ENCODE results near the gene CDCA5. TPM values are rescaled to one million over a fixed set of nuclear protein-coding genes. Genes with fewer than 3 reads are reported as not detected.

The CDCA5 gene
- total RNA-seq, 3 donors from 2014 or later (not counting 1 experiment from before 2014, with no cell fraction given): 3.3 to 6.8 (median 3.8) TPM

GRCh38 chr11:65060913-65061408 lies 22.9 kb downstream of the CDCA5 start:
- WGBS (ENCODE audit: insufficient coverage): 87% methylated on average over 9 of the region's 9 CpGs
- Histone ChIP-seq H3K36me3 (ENCODE audit: control insufficient read depth, insufficient read depth, low read length) (no peaks in the 10 kb centered on the region), H3K27ac (ENCODE audit: low read length) (no peak overlapping the region), H3K9me3 (ENCODE audit: control insufficient read depth, insufficient read depth, low read length) (no peaks in the 10 kb centered on the region), H3K4me3 (ENCODE audit: low read length) (no peak overlapping the region), H3K4me1 (ENCODE audit: control insufficient read depth, insufficient read depth, low read length) (no peaks in the 10 kb centered on the region), H3K27me3 (ENCODE audit: control insufficient read depth, insufficient read depth, low read length) (no peaks in the 10 kb centered on the region)
- TF ChIP-seq CTCF (IDR thresholded peaks at IDR 0.05): no peak
- no peaks in the 10 kb centered on the region for H3K9me3 Mint-ChIP-seq
- H3K36me3 Mint-ChIP-seq: no peaks in the 10 kb centered on the region
- H3K27ac Mint-ChIP-seq: no peak overlapping the region
- DNase-seq (peak in 1 of 2 donors; percentile 26), ATAC-seq (no peak)
- H3K27me3 Mint-ChIP-seq (ENCODE audit: low read depth in 2 of 2): peaks cover 3 to 7% of the 10 kb centered on the region in 2 donors
- no peak overlapping the region for H3K4me3 Mint-ChIP-seq
- H3K4me1 Mint-ChIP-seq: no peaks in the 10 kb centered on the region
- intact Hi-C loops (cut with micrococcal nuclease): no loop called here

GRCh38 chr11:65059959-65060824 lies 23.6 kb downstream of the CDCA5 start:
- intact Hi-C loops (cut with micrococcal nuclease): no loop called here
- no peaks in the 10 kb centered on the region for H3K4me1 Mint-ChIP-seq
- H3K27ac Mint-ChIP-seq: no peak overlapping the region
- Histone ChIP-seq H3K4me3 (ENCODE audit: low read length) (no peak overlapping the region), H3K9me3 (ENCODE audit: control insufficient read depth, insufficient read depth, low read length) (no peaks in the 10 kb centered on the region), H3K4me1 (ENCODE audit: control insufficient read depth, insufficient read depth, low read length) (no peaks in the 10 kb centered on the region), H3K27ac (ENCODE audit: low read length) (no peak overlapping the region), H3K27me3 (ENCODE audit: control insufficient read depth, insufficient read depth, low read length) (no peaks in the 10 kb centered on the region), H3K36me3 (ENCODE audit: control insufficient read depth, insufficient read depth, low read length) (no peaks in the 10 kb centered on the region)
- WGBS (ENCODE audit: insufficient coverage): 55% methylated on average over 9 of the region's 10 CpGs
- H3K4me3 Mint-ChIP-seq: no peak overlapping the region
- TF ChIP-seq CTCF (IDR thresholded peaks at IDR 0.05): no peak
- H3K36me3 Mint-ChIP-seq: no peaks in the 10 kb centered on the region
- H3K9me3 Mint-ChIP-seq: no peaks in the 10 kb centered on the region
- peaks cover 3 to 7% of the 10 kb centered on the region in 2 donors for H3K27me3 Mint-ChIP-seq (ENCODE audit: low read depth in 2 of 2)
- no peak for DNase-seq
- ATAC-seq: no peak

- ATAC-seq (no peak), DNase-seq (no peak)
- Histone ChIP-seq H3K36me3 (ENCODE audit: control insufficient read depth, insufficient read depth, low read length) (no peaks in the 10 kb centered on the region), H3K27me3 (ENCODE audit: control insufficient read depth, insufficient read depth, low read length) (no peaks in the 10 kb centered on the region), H3K9me3 (ENCODE audit: control insufficient read depth, insufficient read depth, low read length) (no peaks in the 10 kb centered on the region), H3K27ac (ENCODE audit: low read length) (no peak overlapping the region), H3K4me3 (ENCODE audit: low read length) (no peak overlapping the region), H3K4me1 (ENCODE audit: control insufficient read depth, insufficient read depth, low read length) (no peaks in the 10 kb centered on the region)
- Mint-ChIP-seq H3K36me3 (no peaks in the 10 kb centered on the region), H3K27ac (no peak overlapping the region), H3K9me3 (no peaks in the 10 kb centered on the region), H3K4me3 (no peak overlapping the region), H3K27me3 (ENCODE audit: low read depth in 2 of 2) (peaks cover 3 to 7% of the 10 kb centered on the region in 2 donors), H3K4me1 (no peaks in the 10 kb centered on the region)
- 90% methylated on average over 3 of the region's 3 CpGs for WGBS (ENCODE audit: insufficient coverage)
- intact Hi-C loops (cut with micrococcal nuclease): no loop called here
- no peak for TF ChIP-seq CTCF (IDR thresholded peaks at IDR 0.05)
Measured at GRCh38 chr11:65059523-65059922, 24.3 kb downstream of the CDCA5 start.
